GM18909 (cell line): Measurements from ENCODE around the gene ZNF777.
"Not testable (repeated sequence)": the region's sequence is repeated elsewhere in the genome, so short reads cannot be mapped to it uniquely, and the experiment has no call there.

Experiments used
- ATAC-seq: cut with Tn5 transposase; IDR thresholded peaks from one replicate; pipeline ENCODE4 v1.9.1; 2021; ENCODE audit warnings: mild to moderate bottlenecking; ENCODE audit not compliant: unreplicated experiment, poor library complexity

The ZNF777 gene

DNA sequence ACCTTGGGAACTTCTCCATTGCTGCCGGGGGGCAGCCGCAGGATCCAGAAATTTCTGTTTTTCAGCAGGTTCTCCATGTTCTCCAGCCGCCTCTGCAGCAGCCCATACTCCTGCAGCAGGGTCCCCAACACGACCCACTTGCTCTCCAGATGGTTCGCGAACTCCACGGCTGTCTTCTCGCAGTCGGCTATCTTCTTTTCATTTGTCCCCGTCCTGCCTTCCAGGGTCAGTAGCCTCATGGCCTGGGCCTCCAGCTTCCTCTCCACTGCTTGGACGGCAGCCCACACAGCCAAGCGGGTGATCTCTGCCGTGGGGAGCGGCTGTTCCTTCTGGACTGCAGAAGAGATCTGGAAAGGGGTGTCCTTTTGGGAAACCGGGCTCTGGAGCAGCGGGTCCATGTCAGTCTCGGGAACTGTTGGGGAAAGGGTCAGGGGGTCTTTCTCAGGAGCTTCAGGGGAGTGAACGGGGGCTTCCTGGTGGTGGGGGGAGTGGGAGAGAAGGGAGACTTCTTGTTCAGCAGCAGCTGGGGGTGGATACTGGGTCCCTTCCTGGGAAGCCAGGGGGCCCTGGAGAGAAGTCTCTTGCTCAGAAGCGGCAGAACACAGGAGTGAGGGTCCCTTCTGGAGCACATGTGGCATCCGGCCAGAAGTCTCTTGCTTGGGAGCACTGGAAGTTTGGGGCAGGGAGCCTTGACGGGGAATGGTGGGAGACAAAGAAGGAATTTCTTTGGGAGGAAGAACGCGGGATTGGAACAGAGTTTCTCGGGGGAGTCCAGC, 5.5 kb downstream of the ZNF777 start:
- ATAC-seq: no peak

- no peak for ATAC-seq
These were observed 6.1 kb downstream of the ZNF777 start for GRCh38 chr7:149454750-149455149.

- no peak for ATAC-seq
These were observed 6.9 kb downstream of the ZNF777 start for GRCh38 chr7:149454006-149454405.

GRCh38 chr7:149450821-149451220, 10.0 kb downstream of the ZNF777 start:
- no peak for ATAC-seq

DNA sequence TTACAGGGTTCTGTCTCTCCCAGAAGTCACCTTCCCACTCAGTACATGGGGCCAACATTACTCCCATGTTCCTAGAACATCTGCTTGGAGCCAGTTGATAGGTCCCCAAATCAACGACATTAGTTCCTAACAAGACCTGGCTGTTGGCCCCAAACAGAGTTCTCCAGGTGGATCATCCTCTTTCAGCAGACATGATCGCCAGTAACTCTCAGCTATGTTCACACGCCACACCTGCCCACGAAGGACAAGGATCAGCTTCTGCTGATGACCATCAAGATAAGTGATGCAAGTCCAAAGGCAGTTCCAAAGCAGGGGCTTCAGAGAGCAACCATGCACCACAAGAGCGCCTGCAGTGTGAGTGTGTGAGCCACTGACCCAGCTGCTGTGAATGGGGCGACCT, 11.0 kb downstream of the ZNF777 start:
- ATAC-seq: no peak

- ATAC-seq: no peak
These were observed 11.9 kb downstream of the ZNF777 start for GRCh38 chr7:149448961-149449360.

DNA sequence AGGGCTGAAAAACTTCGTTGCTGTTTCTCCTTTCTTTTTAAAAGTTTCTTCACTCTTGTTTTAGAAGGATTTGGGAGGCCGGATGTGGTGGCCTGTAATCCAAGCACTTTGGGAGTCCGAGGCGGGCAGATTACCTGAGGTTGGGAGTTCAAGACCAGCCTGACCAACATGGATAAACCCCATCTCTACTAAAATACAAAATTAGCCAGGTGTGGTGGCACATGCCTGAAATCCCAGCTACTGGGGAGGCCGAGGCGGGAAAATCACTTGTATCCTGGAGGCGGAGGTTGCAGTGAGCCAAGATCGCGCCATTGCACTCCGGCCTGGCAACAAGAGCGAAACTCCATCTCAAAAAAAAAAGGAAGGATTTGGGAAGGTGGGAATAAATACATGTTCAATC, 14.8 kb downstream of the ZNF777 start:
- ATAC-seq: not testable (repeated sequence)

DNA sequence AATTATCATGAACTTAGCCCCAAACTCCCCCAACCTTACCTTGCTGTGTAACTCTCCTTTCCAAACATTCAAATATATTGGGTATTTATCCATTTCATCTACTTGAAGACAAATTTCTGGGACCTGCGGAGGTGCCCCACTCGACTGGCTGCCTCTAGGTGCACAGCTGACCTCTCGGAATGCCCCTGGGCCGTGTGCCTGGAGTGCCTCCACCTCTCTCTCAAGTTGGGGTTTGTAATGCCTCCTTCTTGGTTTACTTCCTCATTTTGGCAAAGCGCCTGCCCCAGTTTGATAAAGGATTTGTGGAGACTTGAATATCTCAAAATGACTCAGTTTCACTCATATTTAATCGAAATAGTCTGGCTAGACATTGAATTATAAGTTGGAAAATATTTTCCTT, 16.6 kb downstream of the ZNF777 start:
- no peak for ATAC-seq

DNA sequence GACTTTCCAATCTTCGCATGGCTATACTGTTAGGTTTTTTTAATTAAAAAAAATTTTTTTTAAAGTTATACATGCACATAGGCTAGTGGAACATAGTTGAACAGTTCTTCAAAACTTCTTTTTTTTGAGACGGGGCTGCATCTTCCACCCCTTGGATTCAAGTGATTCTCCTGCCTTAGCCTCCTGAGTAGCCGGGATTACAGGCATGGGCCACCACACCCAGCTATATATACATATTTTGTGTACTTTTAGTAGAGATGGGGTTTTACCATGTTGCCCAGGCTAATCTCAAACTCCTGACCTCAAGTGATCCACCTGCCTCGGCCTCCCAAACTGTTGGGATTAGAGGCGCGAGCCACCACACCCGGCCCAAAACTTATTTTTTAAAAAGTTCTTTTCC, 17.3 kb downstream of the ZNF777 start:
- no peak for ATAC-seq

DNA sequence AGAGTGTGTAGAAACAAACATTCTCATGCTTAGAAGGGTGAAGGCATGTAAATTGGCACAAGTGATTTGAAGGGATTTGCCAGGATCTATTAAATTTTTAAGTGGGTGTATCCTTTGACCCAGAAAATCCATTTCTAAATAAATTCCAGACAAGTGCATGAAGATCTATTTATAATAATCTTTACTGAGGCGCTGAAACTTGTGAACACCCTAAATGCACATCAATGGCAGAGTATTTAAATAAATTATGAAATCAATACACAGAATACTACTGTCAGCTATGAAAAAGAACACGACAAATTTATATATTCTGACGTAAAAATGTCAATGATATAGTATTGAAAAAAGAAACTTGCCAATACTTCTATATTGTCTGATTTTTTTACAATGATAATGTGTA, 17.9 kb downstream of the ZNF777 start:
- ATAC-seq: no peak

- no peak for ATAC-seq
These were observed 20.6 kb downstream of the ZNF777 start for GRCh38 chr7:149440222-149440621.

DNA sequence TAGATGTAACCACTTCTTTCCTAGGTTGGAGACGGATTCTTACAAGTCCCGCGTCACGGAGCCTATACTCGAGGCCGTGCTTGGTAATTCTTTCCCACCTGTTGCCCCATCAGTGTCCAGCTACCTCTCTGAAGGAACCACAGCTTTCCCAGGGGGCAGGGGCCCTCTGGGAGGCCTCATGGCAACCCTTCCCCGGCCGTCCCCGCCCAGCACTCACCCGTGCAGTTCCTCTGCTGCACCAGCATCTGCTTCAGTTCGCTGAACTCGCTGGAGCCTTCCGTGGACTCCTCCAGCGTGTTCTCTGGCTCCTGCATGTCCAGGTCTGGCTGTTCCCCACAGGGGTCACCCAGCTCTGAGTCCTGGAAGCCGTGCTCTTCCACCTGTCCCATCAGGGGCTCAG, 24.5 kb downstream of the ZNF777 start:
- ATAC-seq: no peak

GRCh38 chr7:149433124-149433523, 27.7 kb downstream of the ZNF777 start:
- ATAC-seq: no peak

DNA sequence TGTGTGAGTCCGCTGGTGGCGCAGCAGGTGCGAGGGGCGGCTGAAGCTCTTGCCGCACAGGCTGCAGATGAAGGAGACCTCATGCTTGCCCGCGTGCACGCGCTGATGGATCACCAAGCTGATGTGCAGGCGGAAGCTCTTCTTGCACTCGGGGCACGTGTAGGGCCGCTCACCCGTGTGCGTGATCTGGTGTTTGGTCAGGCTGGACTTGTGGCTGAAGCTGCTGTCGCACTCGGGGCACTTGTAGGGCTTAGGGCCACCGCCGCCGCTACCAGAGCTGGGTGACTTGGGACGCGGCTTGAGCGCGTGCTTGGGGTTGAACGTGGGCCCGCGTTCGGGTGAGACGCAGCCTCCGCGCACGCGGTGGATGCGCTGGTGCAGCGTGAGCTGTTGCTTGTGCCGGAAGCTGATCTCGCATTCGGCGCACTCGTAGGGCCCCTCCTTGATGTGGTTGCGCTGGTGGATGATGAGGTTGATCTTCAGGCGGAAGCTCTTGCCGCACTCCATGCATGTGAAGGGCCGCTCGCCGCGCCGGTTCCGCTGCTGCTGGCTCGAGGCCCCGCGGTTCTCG, 28.7 kb downstream of the ZNF777 start:
- ATAC-seq: no peak

DNA sequence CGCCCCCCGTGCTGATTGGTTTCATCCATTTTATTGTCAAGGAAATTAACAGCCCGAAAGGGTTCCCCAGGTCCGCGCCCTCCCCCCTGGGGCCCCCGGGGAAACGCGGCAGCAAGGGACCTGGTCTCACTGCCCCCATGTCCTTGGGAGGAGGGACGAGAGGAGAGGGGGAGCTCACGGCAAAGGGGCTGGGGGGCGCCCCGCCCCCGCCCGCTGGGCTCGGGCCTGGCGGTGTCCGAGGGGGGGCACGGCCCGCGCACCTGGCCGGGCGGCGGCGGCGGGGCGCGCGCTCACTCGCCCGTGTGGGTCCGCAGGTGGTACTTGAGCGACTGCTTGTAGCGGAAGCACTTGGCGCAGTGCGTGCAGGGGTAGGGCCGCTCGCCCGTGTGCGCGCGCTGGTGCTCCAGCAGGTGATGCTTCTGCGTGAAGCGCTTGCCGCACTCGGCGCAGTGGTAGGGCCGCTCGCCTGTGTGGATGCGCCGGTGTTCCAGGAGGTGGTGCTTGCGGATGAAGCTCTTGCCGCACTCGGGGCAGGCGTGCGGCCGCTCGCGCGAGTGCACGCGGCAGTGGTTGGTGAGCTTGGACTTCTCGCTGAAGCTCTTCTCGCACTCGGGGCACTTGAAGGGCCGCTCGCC, 29.3 kb downstream of the ZNF777 start:
- ATAC-seq: no peak

DNA sequence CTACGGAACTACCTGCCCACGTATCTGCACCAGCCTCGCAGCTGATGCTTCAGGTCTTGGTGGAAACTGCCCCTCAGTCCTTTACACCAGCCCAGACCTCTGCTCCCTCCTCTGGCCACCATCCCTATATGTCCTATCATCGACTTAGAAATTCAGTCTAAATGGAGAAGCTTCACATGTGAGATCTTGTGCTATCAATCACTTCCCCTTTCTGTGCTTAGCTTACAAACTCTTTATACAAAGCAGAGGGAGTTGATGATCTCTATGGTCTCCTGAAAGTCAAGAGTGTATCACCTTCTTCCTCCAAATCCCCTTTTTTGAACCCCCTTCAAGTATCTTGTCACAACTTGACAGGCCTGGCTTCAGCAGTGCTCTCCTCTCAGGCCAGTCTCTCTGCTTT, 30.7 kb downstream of the ZNF777 start:
- ATAC-seq: no peak

DNA sequence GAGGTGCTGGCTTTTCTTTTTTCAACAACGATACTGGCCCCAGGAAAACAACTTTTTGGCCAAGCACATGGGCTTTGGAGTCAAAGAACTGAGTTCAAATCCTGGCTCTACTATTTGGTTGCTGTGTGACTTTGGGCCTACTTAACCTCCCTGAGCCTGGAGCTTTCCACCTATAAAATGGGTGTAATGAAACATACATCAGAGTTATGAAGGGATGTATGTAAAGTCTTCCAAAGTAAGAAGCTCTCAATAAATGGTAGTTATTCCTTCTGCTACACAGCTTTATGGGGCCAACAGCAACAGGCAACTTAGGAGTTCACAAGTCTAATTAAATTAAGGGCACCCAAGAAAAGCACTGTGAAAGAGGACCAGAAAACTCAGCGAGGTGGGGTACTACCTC, 33.0 kb downstream of the ZNF777 start:
- ATAC-seq: no peak

DNA sequence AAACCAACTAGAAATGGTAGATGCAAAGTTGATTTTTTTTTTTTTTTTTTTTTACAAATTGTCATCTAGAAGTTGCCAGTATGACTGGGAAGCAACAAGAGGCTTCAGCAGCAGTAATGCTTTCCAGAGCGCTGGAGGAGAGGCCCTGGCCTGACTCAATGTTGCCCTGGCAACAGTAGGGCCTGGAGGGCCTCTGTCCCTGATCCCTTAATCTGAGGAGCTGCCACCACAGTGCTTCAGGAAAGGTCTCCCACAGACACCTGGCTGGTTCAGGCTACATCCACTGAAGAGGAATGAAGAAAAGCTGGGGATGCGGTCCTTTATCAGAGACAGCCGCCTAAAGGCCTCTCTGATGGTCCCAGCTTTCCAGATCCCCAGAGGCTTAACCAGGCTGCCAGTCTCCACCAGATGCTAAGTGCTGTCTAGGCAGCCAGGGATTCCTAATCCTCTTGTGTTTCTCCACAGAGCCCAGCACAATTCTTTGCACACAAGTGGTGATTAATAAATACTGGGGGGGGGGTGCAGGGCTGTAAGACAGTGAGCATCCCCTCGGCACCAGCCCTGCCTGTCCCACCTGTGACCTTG, 33.7 kb downstream of the ZNF777 start:
- ATAC-seq: no peak

- no peak for ATAC-seq
These were observed 37.3 kb downstream of the ZNF777 start for GRCh38 chr7:149423449-149424110.

- no peak for ATAC-seq
These were observed 38.0 kb downstream of the ZNF777 start for GRCh38 chr7:149422914-149423301.
